Jurkat, Clone E6-1 (cell line): ENCODE measurements around the gene MSS51.

Experiments used
- DNase-seq: peaks from one replicate; pipeline ENCODE4 v3.0.0-alpha.2; 2011; ENCODE audit warnings: low read depth, low spot score
- H3K4me3 ChIP-seq: 2 replicates; pipeline ENCODE4 v1.5.1; 2011; ENCODE audit warnings: mild to moderate bottlenecking, low read length, control low read depth, moderate library complexity

Gene MSS51

GRCh38 chr10:73376679-73377078 lies 56.7 kb downstream of the MSS51 start:
- no peak for DNase-seq
- no peak overlapping the region for H3K4me3 ChIP-seq
